Endodermal cell (in vitro differentiated cells): ENCODE measurements around the gene MTHFD2. TPM values are rescaled to one million over a fixed set of nuclear protein-coding genes. Genes with fewer than 3 reads are reported as not detected.

Experiments used
- DNase-seq: peaks from one replicate; pipeline ENCODE4 v3.0.0-alpha.2; 2017
- H3K27ac ChIP-seq: 2 replicates; pipeline ENCODE4 v1.5.1; 2013; ENCODE audit warnings: mild to moderate bottlenecking, low read depth, low read length, moderate library complexity
- H3K27me3 ChIP-seq: 2 replicates; pipeline ENCODE4 v1.6.1; 2013; ENCODE audit warnings: mild to moderate bottlenecking, low read length, moderate library complexity; ENCODE audit not compliant: insufficient read depth, control insufficient read depth, poor library complexity, severe bottlenecking
- H3K36me3 ChIP-seq: 2 replicates; pipeline ENCODE4 v1.7.0; 2013; ENCODE audit warnings: mild to moderate bottlenecking, low read length, moderate library complexity; ENCODE audit not compliant: control insufficient read depth, insufficient read depth
- H3K4me1 ChIP-seq: one replicate; pipeline ENCODE4 v1.7.0; 2013; ENCODE audit warnings: low read length; ENCODE audit not compliant: control insufficient read depth, insufficient read depth
- H3K4me3 ChIP-seq: 2 replicates; pipeline ENCODE4 v1.5.1; 2013; ENCODE audit warnings: mild to moderate bottlenecking, low read length, moderate library complexity
- H3K9ac ChIP-seq: 2 replicates; pipeline ENCODE4 v1.6.1; 2013; ENCODE audit warnings: mild to moderate bottlenecking, low read length, moderate library complexity; ENCODE audit not compliant: poor library complexity, severe bottlenecking; ENCODE audit errors: extremely low read depth
- H3K9me3 ChIP-seq: 2 replicates; pipeline ENCODE4 v1.6.1; 2013; ENCODE audit warnings: mild to moderate bottlenecking, low read length, moderate library complexity; ENCODE audit not compliant: control insufficient read depth
- H3K27ac Mint-ChIP-seq: 2 replicates; pipeline ENCODE4 v1.8.0; 2020; ENCODE audit warnings: mixed read lengths
- H3K27me3 Mint-ChIP-seq: 2 replicates; pipeline ENCODE4 v1.8.0; 2021; ENCODE audit warnings: mild to moderate bottlenecking, mixed read lengths; ENCODE audit not compliant: insufficient read depth
- H3K36me3 Mint-ChIP-seq: 2 replicates; pipeline ENCODE4 v1.8.0; 2020; ENCODE audit warnings: low read depth, mixed read lengths
- H3K4me1 Mint-ChIP-seq: 2 replicates; pipeline ENCODE4 v1.8.0; 2020; ENCODE audit warnings: mixed read lengths
- H3K4me3 Mint-ChIP-seq: 2 replicates; pipeline ENCODE4 v1.8.0; 2020; ENCODE audit warnings: mild to moderate bottlenecking, moderate library complexity, mixed read lengths
- H3K9me3 Mint-ChIP-seq: 2 replicates; pipeline ENCODE4 v1.8.0; 2020; ENCODE audit warnings: mild to moderate bottlenecking, mixed read lengths
- WGBS, 2 experiments: methylation state at CpG; one replicate each; pipeline versions ENCODE4 v1.1.5 to v1.1.7; 2013; ENCODE audit warnings: missing lambda C conversion rate in 2 of 2, mixed read lengths in 1 of 2; ENCODE audit not compliant: insufficient coverage in 1 of 2, insufficient read length in 1 of 2; 5-methylcytosine and 5-hydroxymethylcytosine counted together
- total RNA-seq, 2 donors: library from RNA; stranded (reverse); fragmentation: NEBNext Ultra II Directional in 1 of 2; extraction: Animal tissue kit (Norgen Biotek cat#: 25700) in 1 of 2; gene quantifications; 2 replicates in 1 of 2; 3 replicates in 1 of 2; pipeline ENCODE4 v1.2.1, GENCODE V29; 2021
- TF ChIP-seq, protein P1 (sequence below): fragments of 200-600 bp; sonication (generic); conservative IDR thresholded peaks from 2 replicates; pipeline ENCODE4 v1.5.0; 2021; ENCODE audit warnings: antibody characterized with exemption, mild to moderate bottlenecking

The MTHFD2 gene
- total RNA-seq, 2 donors from 2014 or later: 77.4 to 84.5 TPM

DNA sequence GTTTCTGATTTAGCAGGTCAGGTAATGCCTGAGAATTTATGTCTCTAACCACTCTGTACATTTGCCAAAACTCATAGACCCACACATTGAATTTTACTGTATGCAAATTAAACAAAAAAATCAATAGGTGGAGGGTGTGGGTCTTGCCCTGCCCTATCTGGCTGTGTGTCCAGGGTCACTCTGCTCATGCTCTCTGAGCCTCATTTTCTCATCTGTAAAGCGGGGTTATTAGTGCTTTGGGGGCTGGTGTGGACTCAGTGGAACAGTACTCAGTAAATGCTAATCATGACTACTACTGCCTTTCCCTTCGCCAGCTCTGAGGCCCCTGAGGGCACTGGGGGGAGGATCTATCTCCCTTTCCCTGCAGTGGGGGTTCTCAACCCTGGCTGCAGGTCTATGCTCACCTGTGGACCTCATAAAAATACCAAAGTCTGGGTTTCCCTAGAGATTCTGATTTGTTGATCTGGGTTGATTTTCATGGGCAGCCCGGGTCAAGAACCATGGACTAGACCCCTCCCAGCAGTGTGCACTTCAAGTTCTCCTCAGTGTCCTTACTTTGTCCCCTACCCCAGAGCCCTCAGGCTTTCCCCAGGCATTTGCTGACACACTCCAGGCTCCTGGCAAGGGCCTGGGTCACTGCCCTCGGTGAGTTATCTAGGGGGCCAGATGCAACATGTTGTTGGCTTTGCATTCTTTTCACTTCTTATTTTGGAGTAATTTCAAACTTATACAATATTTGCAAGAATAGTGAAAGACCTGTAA, 27.5 kb downstream of the MTHFD2 start:
- Mint-ChIP-seq H3K4me3 (no peak overlapping the region), H3K4me1 (no peaks in the 10 kb centered on the region), H3K9me3 (no peaks in the 10 kb centered on the region), H3K27ac (no peak overlapping the region), H3K36me3 (peaks cover 6% of the 10 kb centered on the region), H3K27me3 (peaks cover 2% of the 10 kb centered on the region)
- Histone ChIP-seq H3K27me3 (no peaks in the 10 kb centered on the region), H3K4me3 (no peak overlapping the region), H3K9me3 (no peaks in the 10 kb centered on the region), H3K27ac (no peak overlapping the region), H3K9ac (no peak overlapping the region), H3K36me3 (peaks cover 13% of the 10 kb centered on the region), H3K4me1 (no peaks in the 10 kb centered on the region)
- WGBS, 2 experiments: 81 to 100% methylated on average over 1 to 4 of the region's 4 CpGs
- TF ChIP-seq, protein P1, sequence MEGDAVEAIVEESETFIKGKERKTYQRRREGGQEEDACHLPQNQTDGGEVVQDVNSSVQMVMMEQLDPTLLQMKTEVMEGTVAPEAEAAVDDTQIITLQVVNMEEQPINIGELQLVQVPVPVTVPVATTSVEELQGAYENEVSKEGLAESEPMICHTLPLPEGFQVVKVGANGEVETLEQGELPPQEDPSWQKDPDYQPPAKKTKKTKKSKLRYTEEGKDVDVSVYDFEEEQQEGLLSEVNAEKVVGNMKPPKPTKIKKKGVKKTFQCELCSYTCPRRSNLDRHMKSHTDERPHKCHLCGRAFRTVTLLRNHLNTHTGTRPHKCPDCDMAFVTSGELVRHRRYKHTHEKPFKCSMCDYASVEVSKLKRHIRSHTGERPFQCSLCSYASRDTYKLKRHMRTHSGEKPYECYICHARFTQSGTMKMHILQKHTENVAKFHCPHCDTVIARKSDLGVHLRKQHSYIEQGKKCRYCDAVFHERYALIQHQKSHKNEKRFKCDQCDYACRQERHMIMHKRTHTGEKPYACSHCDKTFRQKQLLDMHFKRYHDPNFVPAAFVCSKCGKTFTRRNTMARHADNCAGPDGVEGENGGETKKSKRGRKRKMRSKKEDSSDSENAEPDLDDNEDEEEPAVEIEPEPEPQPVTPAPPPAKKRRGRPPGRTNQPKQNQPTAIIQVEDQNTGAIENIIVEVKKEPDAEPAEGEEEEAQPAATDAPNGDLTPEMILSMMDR: no peak
- peak; percentile 44 for DNase-seq

DNA sequence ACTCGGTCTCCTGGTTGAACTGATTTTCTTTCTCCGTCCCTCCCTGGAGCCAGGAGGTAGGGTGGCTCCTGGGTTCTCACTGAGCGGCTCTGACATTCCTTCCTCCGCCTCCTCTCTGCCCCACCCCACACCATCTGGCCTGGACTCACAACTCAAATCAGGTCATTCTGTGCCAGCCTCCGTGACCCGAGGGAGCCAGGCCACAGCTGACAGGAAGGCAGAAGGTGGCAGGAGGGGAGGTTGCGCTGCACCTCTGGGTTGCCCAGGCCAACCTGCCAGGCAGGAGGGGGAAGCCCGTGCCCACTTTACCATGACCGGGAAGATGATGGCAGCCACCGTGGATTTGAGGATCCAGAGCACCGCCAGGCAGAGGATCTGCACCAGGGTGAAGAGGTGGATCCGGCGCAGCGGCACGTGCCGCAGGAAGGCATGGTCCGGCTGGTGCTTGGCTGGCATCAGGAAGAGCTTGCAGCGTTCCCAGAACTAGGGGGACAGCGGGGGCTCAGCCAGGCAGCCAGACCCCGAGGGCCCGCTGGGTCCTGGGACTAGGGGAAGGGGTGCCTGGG, 28.3 kb downstream of the MTHFD2 start:
- H3K4me3 Mint-ChIP-seq: no peak overlapping the region
- Histone ChIP-seq H3K9ac (no peak overlapping the region), H3K27ac (no peak overlapping the region), H3K4me1 (no peaks in the 10 kb centered on the region), H3K27me3 (no peaks in the 10 kb centered on the region), H3K9me3 (no peaks in the 10 kb centered on the region), H3K36me3 (peaks cover 8% of the 10 kb centered on the region), H3K4me3 (no peak overlapping the region)
- no peaks in the 10 kb centered on the region for H3K4me1 Mint-ChIP-seq
- no peaks in the 10 kb centered on the region for H3K9me3 Mint-ChIP-seq
- TF ChIP-seq, protein P1: no peak
- no peak overlapping the region for H3K27ac Mint-ChIP-seq
- H3K36me3 Mint-ChIP-seq: no peaks in the 10 kb centered on the region
- peak; percentile 51 for DNase-seq
- peaks cover 2% of the 10 kb centered on the region for H3K27me3 Mint-ChIP-seq
- WGBS, 2 experiments: 89 to 100% methylated on average over 7 to 21 of the region's 21 CpGs

DNA sequence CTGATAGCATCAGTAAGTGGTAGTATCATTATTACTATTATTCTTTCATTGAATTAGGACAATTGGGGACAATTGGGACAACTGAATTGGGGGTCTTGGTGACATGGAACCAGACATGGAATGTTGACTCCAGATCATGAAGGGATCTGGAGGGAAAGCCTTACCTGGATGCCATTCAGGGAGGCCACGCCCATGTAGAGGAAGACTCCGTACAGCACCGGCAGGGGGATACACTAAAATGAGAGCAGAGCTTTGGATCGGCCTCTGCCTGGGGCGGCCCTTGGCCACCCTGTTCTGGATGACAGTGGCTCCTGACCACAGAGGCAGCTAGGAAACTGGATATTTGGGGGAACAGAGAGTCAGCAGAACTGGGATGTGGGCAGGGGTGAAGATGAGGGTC, 29.2 kb downstream of the MTHFD2 start:
- Histone ChIP-seq H3K4me3 (no peak overlapping the region), H3K9ac (no peak overlapping the region), H3K27me3 (no peaks in the 10 kb centered on the region), H3K36me3 (peaks cover 4% of the 10 kb centered on the region), H3K27ac (no peak overlapping the region), H3K9me3 (no peaks in the 10 kb centered on the region), H3K4me1 (no peaks in the 10 kb centered on the region)
- Mint-ChIP-seq H3K9me3 (no peaks in the 10 kb centered on the region), H3K4me1 (no peaks in the 10 kb centered on the region), H3K4me3 (no peak overlapping the region), H3K27me3 (peaks cover 2% of the 10 kb centered on the region), H3K36me3 (no peaks in the 10 kb centered on the region), H3K27ac (no peak overlapping the region)
- TF ChIP-seq, protein P1: peak; percentile 36
- DNase-seq: peak; percentile 61
- 89% methylated on average over 5 of the region's 5 CpGs; no CpG with 5 or more reads in 1 of the 2 experiments for WGBS, 2 experiments
